GM20000 (cell line): ENCODE measurements around the gene BCL2.
"Not testable (repeated sequence)": the region's sequence is repeated elsewhere in the genome, so short reads cannot be mapped to it uniquely, and the experiment has no call there.

Experiments used
- DNase-seq: peaks from one replicate; pipeline ENCODE4 v3.0.0; 2012; ENCODE audit warnings: low spot score
- CTCF ChIP-seq: IDR thresholded peaks from 2 replicates; pipeline ENCODE4 v1.5.1; 2012; ENCODE audit warnings: mild to moderate bottlenecking, control low read depth; ENCODE audit errors: extremely low read depth, missing control alignments

The BCL2 gene

DNA sequence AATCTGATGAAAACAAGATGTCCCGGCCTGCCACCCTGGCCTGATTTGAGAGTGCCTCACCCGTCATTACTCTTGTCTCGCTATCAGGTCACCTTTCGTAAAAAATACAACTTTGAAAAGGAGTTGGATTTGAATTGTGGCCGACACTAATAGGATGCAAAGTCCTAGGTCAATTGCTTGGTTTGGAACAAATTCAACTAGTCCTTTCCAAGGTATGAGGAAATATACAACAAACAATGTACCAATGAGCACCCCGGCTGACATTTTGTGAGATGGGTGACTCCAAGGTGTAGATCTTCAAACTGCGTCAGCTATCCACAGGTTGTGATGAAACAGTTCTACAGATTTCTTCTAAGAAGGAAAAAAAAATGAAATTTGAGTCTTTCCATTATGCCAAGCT, 77.8 kb downstream of the BCL2 start:
- no peak for TF ChIP-seq CTCF
- DNase-seq: no peak

- TF ChIP-seq CTCF: no peak
Observed at GRCh38 chr18:63241317-63241712, 78.3 kb downstream of the BCL2 start.

GRCh38 chr18:63240531-63241316, 78.8 kb downstream of the BCL2 start:
- no peak for DNase-seq
- no peak for TF ChIP-seq CTCF

More at GRCh38 chr18:63241317-63241712, 78.3 kb downstream of the BCL2 start:
- no peak for DNase-seq

DNA sequence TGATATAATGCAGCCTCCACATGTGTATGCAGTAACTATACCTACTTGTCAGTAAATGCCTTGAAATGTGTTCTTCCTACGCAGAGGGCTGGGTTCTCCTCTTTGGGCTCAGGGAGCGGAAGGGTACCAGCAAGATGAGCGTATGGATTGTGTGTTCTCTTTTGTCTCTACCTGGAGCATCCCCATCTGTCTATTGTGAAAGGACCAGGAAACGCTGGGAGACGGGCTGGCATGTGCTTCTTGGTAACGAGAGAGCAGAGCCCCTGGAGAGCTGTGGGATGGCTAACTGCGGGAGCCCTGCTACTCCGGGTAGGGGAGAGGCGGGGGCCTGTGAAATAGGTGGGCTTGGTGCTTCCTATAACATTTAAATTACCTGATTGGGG, 80.9 kb downstream of the BCL2 start:
- DNase-seq: no peak
- TF ChIP-seq CTCF: no peak

- TF ChIP-seq CTCF: no peak
- no peak for DNase-seq
Observed at GRCh38 chr18:63237881-63238692, 81.5 kb downstream of the BCL2 start.

- no peak for TF ChIP-seq CTCF
- DNase-seq: no peak
Observed at GRCh38 chr18:63236921-63237846, 82.4 kb downstream of the BCL2 start.

- TF ChIP-seq CTCF: no peak
- no peak for DNase-seq
Observed at GRCh38 chr18:63236406-63236805, 83.2 kb downstream of the BCL2 start.

DNA sequence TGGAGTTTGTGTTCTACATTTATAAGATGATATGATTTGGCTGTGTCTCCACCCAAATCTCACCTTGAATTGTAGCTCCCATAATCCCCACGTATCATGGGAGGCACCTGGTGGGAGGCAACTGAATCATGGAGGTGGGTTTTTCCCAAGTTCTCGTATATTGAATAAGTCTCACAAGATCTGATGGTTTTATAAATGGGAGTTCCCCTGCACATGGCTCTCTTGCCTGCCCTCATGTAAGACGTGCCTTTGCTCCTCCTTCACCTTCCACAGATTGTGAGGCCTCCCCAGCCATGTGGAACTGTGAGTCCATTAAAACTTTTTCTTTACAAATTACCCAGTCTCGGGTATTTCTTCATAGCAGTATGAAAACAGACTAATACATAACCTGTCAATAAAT, 83.6 kb downstream of the BCL2 start:
- not testable (repeated sequence) for DNase-seq
